ENCODE results near the gene ETV5.

DNA sequence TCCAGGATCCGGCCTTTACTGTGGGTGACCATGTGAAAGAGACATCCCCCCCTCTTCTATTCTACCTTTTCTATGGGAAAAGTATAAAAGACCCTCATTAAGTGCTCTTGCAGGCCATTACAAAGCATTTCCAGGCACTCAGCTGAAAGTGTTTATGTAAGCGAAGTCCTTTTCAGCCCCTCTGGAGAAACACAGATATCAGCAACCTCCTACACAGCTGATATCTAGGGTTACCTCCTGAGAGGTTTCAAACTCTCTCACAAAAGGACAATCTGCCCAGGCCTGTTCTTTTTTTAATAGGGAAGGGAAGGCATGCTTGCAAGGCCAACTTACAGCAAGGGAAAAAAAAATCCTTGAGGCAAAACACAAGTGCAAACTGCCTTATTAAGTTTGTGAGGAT, 12.6 kb downstream of the ETV5 start:
- TF ChIP-seq, protein P1, sequence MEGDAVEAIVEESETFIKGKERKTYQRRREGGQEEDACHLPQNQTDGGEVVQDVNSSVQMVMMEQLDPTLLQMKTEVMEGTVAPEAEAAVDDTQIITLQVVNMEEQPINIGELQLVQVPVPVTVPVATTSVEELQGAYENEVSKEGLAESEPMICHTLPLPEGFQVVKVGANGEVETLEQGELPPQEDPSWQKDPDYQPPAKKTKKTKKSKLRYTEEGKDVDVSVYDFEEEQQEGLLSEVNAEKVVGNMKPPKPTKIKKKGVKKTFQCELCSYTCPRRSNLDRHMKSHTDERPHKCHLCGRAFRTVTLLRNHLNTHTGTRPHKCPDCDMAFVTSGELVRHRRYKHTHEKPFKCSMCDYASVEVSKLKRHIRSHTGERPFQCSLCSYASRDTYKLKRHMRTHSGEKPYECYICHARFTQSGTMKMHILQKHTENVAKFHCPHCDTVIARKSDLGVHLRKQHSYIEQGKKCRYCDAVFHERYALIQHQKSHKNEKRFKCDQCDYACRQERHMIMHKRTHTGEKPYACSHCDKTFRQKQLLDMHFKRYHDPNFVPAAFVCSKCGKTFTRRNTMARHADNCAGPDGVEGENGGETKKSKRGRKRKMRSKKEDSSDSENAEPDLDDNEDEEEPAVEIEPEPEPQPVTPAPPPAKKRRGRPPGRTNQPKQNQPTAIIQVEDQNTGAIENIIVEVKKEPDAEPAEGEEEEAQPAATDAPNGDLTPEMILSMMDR (IDR thresholded peaks at IDR 0.05) = no peak
- TF ChIP-seq EZH2 (IDR thresholded peaks at IDR 0.05) (no peak), EZH2phosphoT487 (IDR thresholded peaks at IDR 0.05) (no peak)

Measured in neural progenitor cell (in vitro differentiated cells).